HG03097 (cell line): ENCODE results near the gene SLC39A9.
"Not testable (repeated sequence)": the region's sequence is repeated elsewhere in the genome, so short reads cannot be mapped to it uniquely, and the experiment has no call there.

Experiments used
- ATAC-seq: cut with Tn5 transposase; IDR thresholded peaks from one replicate; pipeline ENCODE4 v1.9.1; 2021; ENCODE audit not compliant: unreplicated experiment, low FRiP score

Gene SLC39A9

GRCh38 chr14:69471916-69472315 is 73.4 kb downstream of the SLC39A9 start:
- no peak for ATAC-seq

- no peak for ATAC-seq
Measured at GRCh38 chr14:69473260-69473659, 74.8 kb downstream of the SLC39A9 start.

GRCh38 chr14:69473946-69474345 is 75.5 kb downstream of the SLC39A9 start:
- no peak for ATAC-seq

- ATAC-seq, result no peak
Measured at GRCh38 chr14:69475194-69475818, 76.8 kb downstream of the SLC39A9 start.

GRCh38 chr14:69476824-69477450 is 78.4 kb downstream of the SLC39A9 start:
- not testable (repeated sequence) for ATAC-seq

- not testable (repeated sequence) for ATAC-seq
Measured at GRCh38 chr14:69478055-69478454, 79.6 kb downstream of the SLC39A9 start.

GRCh38 chr14:69479696-69480095 is 81.2 kb downstream of the SLC39A9 start:
- ATAC-seq, result no peak

GRCh38 chr14:69480136-69480535 is 81.6 kb downstream of the SLC39A9 start:
- ATAC-seq, result no peak

- peak; percentile 98 for ATAC-seq
Measured at GRCh38 chr14:69481815-69482568, 83.5 kb downstream of the SLC39A9 start.

GRCh38 chr14:69483765-69484443 is 85.4 kb downstream of the SLC39A9 start:
- no peak for ATAC-seq

GRCh38 chr14:69484444-69485314 is 86.2 kb downstream of the SLC39A9 start, which contains the start of gene PLEKHD1:
PLEKHD1 (plus strand) TSS chr14:69484728; CDS start chr14:69484966, 238 bp downstream.
- ATAC-seq, result no peak

GRCh38 chr14:69485315-69485660 is 86.8 kb downstream of the SLC39A9 start:
- no peak for ATAC-seq

GRCh38 chr14:69485701-69486100 is 87.2 kb downstream of the SLC39A9 start:
- ATAC-seq, result no peak

GRCh38 chr14:69487226-69487625 is 88.7 kb downstream of the SLC39A9 start:
- no peak for ATAC-seq

- ATAC-seq, result no peak
Measured at GRCh38 chr14:69487771-69488170, 89.3 kb downstream of the SLC39A9 start.

GRCh38 chr14:69489495-69489894 is 91.0 kb downstream of the SLC39A9 start:
- no peak for ATAC-seq

- no peak for ATAC-seq
Measured at GRCh38 chr14:69490219-69490918, 91.9 kb downstream of the SLC39A9 start.

GRCh38 chr14:69491193-69491592 is 92.7 kb downstream of the SLC39A9 start:
- no peak for ATAC-seq

- ATAC-seq, result no peak
Measured at GRCh38 chr14:69493038-69493437, 94.5 kb downstream of the SLC39A9 start.

- ATAC-seq, result no peak
Measured at GRCh38 chr14:69493791-69494190, 95.3 kb downstream of the SLC39A9 start.
